Type B pancreatic cell (in vitro differentiated cells): ENCODE measurements around the gene TRMT1. TPM values are rescaled to one million over a fixed set of nuclear protein-coding genes. Genes with fewer than 3 reads are reported as not detected.
"Not testable (repeated sequence)": the region's sequence is repeated elsewhere in the genome, so short reads cannot be mapped to it uniquely, and the experiment has no call there.

Experiments used
- DNase-seq: peaks from one replicate; pipeline ENCODE4 v3.0.0; 2021; ENCODE audit warnings: mixed read lengths; ENCODE audit not compliant: unreplicated experiment; ENCODE audit errors: extremely low spot score
- H3K27ac Mint-ChIP-seq: 2 replicates; pipeline ENCODE4 v1.8.0; 2021; ENCODE audit warnings: mild to moderate bottlenecking, mixed read lengths
- H3K27me3 Mint-ChIP-seq: 2 replicates; pipeline ENCODE4 v1.8.0; 2021; ENCODE audit warnings: mixed read lengths
- H3K36me3 Mint-ChIP-seq: 2 replicates; pipeline ENCODE4 v1.8.0; 2021; ENCODE audit warnings: mixed read lengths
- H3K4me1 Mint-ChIP-seq: one replicate; pipeline ENCODE4 v1.8.0; 2021; ENCODE audit warnings: mixed read lengths; ENCODE audit not compliant: unreplicated experiment
- H3K4me3 Mint-ChIP-seq: 2 replicates; pipeline ENCODE4 v1.8.0; 2021; ENCODE audit warnings: mild to moderate bottlenecking, mixed read lengths
- H3K9me3 Mint-ChIP-seq: 2 replicates; pipeline ENCODE4 v1.8.0; 2021; ENCODE audit warnings: mixed read lengths
- CTCF ChIP-seq: fragments of 200-600 bp; sonication (generic); conservative IDR thresholded peaks from 2 replicates; pipeline ENCODE4 v1.5.0; 2021; ENCODE audit warnings: antibody characterized with exemption, mild to moderate bottlenecking
- total RNA-seq: library from RNA; stranded (reverse); gene quantifications from 2 replicates; pipeline ENCODE4 v1.2.1, GENCODE V29; 2021; ENCODE audit warnings: low replicate concordance

The TRMT1 gene
- total RNA-seq, 1 donor from 2014 or later = 69.7 TPM

- peaks cover 20% of the 10 kb centered on the region for H3K36me3 Mint-ChIP-seq
- peak overlapping the region; percentile 100 for H3K27ac Mint-ChIP-seq
- no peak for TF ChIP-seq CTCF
- H3K27me3 Mint-ChIP-seq = peaks cover 25% of the 10 kb centered on the region
- no peaks in the 10 kb centered on the region for H3K9me3 Mint-ChIP-seq
- H3K4me1 Mint-ChIP-seq = peaks cover 21% of the 10 kb centered on the region
- no peak for DNase-seq
- peak overlapping the region; percentile 99 for H3K4me3 Mint-ChIP-seq
Observed at GRCh38 chr19:13150931-13151604, 34.5 kb upstream of the TRMT1 start.

GRCh38 chr19:13150187-13150930 lies 33.8 kb upstream of the TRMT1 start, which contains the start of the genes IER2 and STX10:
Gene IER2, plus strand, starts transcription at chr19:13150411. Its CDS starts 2,776 bp downstream, at chr19:13153187.
Gene STX10, minus strand, starts transcription at chr19:13150375. Its CDS starts 202 bp downstream, at chr19:13150173.
- Mint-ChIP-seq H3K9me3 (no peaks in the 10 kb centered on the region), H3K4me3 (peak within 1 kb of the TSS; percentile 99), H3K27ac (peak within 1 kb of the TSS; percentile 100), H3K36me3 (peaks cover 20% of the 10 kb centered on the region), H3K4me1 (peaks cover 20% of the 10 kb centered on the region), H3K27me3 (peaks cover 24% of the 10 kb centered on the region)
- DNase-seq = peak; percentile 92
- TF ChIP-seq CTCF = peak; percentile 66

- Mint-ChIP-seq H3K4me3 (peak overlapping the region; percentile 99), H3K27me3 (peaks cover 18% of the 10 kb centered on the region)
Observed at GRCh38 chr19:13149628-13150186, 33.2 kb upstream of the TRMT1 start.

GRCh38 chr19:13149173-13149627 lies 32.7 kb upstream of the TRMT1 start:
- Mint-ChIP-seq H3K4me3 (peak overlapping the region; percentile 99), H3K27ac (peak overlapping the region; percentile 83), H3K36me3 (peaks cover 12% of the 10 kb centered on the region)

More at GRCh38 chr19:13149628-13150186, 33.2 kb upstream of the TRMT1 start:
- Mint-ChIP-seq H3K4me1 (peaks cover 15% of the 10 kb centered on the region), H3K27ac (peak overlapping the region; percentile 100), H3K9me3 (no peaks in the 10 kb centered on the region), H3K36me3 (peaks cover 17% of the 10 kb centered on the region)
- no peak for TF ChIP-seq CTCF
- DNase-seq = no peak

GRCh38 chr19:13146763-13147563 lies 30.4 kb upstream of the TRMT1 start:
- H3K36me3 Mint-ChIP-seq = peaks cover 1% of the 10 kb centered on the region

More at GRCh38 chr19:13149173-13149627, 32.7 kb upstream of the TRMT1 start:
- not testable (repeated sequence) for H3K9me3 Mint-ChIP-seq, DNase-seq
- Mint-ChIP-seq H3K27me3 (peaks cover 13% of the 10 kb centered on the region), H3K4me1 (peaks cover 14% of the 10 kb centered on the region)

More at GRCh38 chr19:13146763-13147563, 30.4 kb upstream of the TRMT1 start:
- Mint-ChIP-seq H3K9me3 (no peaks in the 10 kb centered on the region), H3K27ac (no peak overlapping the region), H3K4me1 (peaks cover 10% of the 10 kb centered on the region), H3K4me3 (peak overlapping the region; percentile 20), H3K27me3 (no peaks in the 10 kb centered on the region)
- no peak for DNase-seq
- no peak for TF ChIP-seq CTCF
